Panc1 (cell line): Measurements from ENCODE around the gene CCDC187. TPM values are rescaled to one million over a fixed set of nuclear protein-coding genes. Genes with fewer than 3 reads are reported as not detected.

Experiments used
- ATAC-seq: fragments of 200-7000 bp; cut with Tn5 transposase; 2 replicates; pipeline ENCODE4 v1.9.1; 2020; ENCODE audit warnings: mild to moderate bottlenecking, moderate library complexity
- BruUV-seq: library from RNA; stranded (reverse); fragments of 400-500 nt; replicated peaks from 2 replicates; lab custom pipeline; 2021; lab: Mats Ljungman, UMichigan
- CTCF ChIA-PET: fragments of 300-600 bp; sonication (Branson Sonifier 250); formaldehyde crosslinking; loops from one replicate; lab custom pipeline; 2022; ENCODE audit warnings: antibody characterized with exemption; lab: Charles Lee
- POLR2A ChIA-PET: fragments of 300-600 bp; sonication (Branson Sonifier 250); formaldehyde crosslinking; loops from one replicate; lab custom pipeline; 2022; ENCODE audit warnings: antibody characterized with exemption; lab: Charles Lee
- DNase-seq: peaks from one replicate; pipeline ENCODE4 v3.0.0-alpha.2; 2010; ENCODE audit warnings: low read depth, low spot score
- H3K27ac ChIP-seq: 2 replicates; pipeline ENCODE4 v1.5.1; 2011; ENCODE audit warnings: mild to moderate bottlenecking, low read length, inconsistent platforms
- H3K27me3 ChIP-seq: fragments of 200-500 bp; sonication (Bioruptor generic); 2 replicates; pipeline ENCODE4 v1.6.0; 2014; ENCODE audit warnings: low read length, inconsistent platforms; ENCODE audit not compliant: control insufficient read depth, insufficient read depth
- H3K36me3 ChIP-seq: fragments of 200-500 bp; sonication (Bioruptor generic); 2 replicates; pipeline ENCODE4 v1.5.1; 2014; ENCODE audit warnings: inconsistent platforms, mild to moderate bottlenecking, low read length, moderate library complexity; ENCODE audit not compliant: control insufficient read depth, insufficient read depth
- H3K4me1 ChIP-seq: 2 replicates; pipeline ENCODE4 v1.5.1; 2011; ENCODE audit warnings: inconsistent platforms, mild to moderate bottlenecking, low read length, moderate library complexity; ENCODE audit not compliant: control insufficient read depth, insufficient read depth
- H3K4me3 ChIP-seq, 2 experiments: 2 replicates each; pipeline ENCODE4 v1.5.1; 2011 to 2012; ENCODE audit warnings: low read depth in 2 of 2, low read length in 2 of 2, mild to moderate bottlenecking in 2 of 2, inconsistent platforms in 1 of 2, moderate library complexity in 1 of 2
- H3K9me3 ChIP-seq: fragments of 200-500 bp; sonication (Bioruptor generic); 2 replicates; pipeline ENCODE4 v1.5.1; 2014; ENCODE audit warnings: low read depth, mild to moderate bottlenecking, inconsistent platforms, low read length, moderate library complexity; ENCODE audit not compliant: control insufficient read depth, insufficient read depth
- POLR2AphosphoS5 ChIP-seq: IDR thresholded peaks from 2 replicates; pipeline ENCODE4 v1.6.1; 2012; ENCODE audit warnings: mild to moderate bottlenecking, low read depth, low read length, moderate library complexity
- SIN3A ChIP-seq: IDR thresholded peaks from 2 replicates; pipeline ENCODE4 v1.6.1; 2012; ENCODE audit warnings: low read depth, mild to moderate bottlenecking, low read length, moderate library complexity, borderline replicate concordance; ENCODE audit not compliant: insufficient read depth
- TCF7L2 ChIP-seq: IDR thresholded peaks from 2 replicates; pipeline ENCODE4 v1.6.1; 2011; ENCODE audit warnings: mild to moderate bottlenecking, low read depth, low read length, inconsistent platforms
- in situ Hi-C: cut with HindIII; loops from 2 replicates; pipeline ENCODE4 v1.10.0; 2016; ENCODE audit warnings: low sequenced_read_pairs, low pct_unique_long_range_greater_than_20kb
- intact Hi-C: fragments of 100-400 bp; cut with micrococcal nuclease; formaldehyde crosslinking; loops from one replicate; pipeline ENCODE4 v1.10.0; 2022; ENCODE audit not compliant: unreplicated experiment
- total RNA-seq: library from RNA; stranded (reverse); gene quantifications from one replicate; pipeline ENCODE4 v1.2.1, GENCODE V29; 2021; ENCODE audit not compliant: unreplicated experiment
- TF ChIP-seq, protein P1 (sequence below), 2 experiments: IDR thresholded peaks; 2 replicates each; pipeline ENCODE4 v1.6.1; 2011 to 2012; ENCODE audit warnings: low read depth in 2 of 2, control low read depth in 1 of 2, low read length in 1 of 2, mild to moderate bottlenecking in 1 of 2, moderate library complexity in 1 of 2; ENCODE audit not compliant: insufficient read depth in 1 of 2
- TF ChIP-seq, protein P2 (sequence below): fragments of 450-650 bp; IDR thresholded peaks from 2 replicates; pipeline ENCODE4 v1.5.1; 2017; ENCODE audit warnings: mild to moderate bottlenecking

Gene CCDC187
- total RNA-seq, 1 experiment from 2014 or later, result not detected

DNA sequence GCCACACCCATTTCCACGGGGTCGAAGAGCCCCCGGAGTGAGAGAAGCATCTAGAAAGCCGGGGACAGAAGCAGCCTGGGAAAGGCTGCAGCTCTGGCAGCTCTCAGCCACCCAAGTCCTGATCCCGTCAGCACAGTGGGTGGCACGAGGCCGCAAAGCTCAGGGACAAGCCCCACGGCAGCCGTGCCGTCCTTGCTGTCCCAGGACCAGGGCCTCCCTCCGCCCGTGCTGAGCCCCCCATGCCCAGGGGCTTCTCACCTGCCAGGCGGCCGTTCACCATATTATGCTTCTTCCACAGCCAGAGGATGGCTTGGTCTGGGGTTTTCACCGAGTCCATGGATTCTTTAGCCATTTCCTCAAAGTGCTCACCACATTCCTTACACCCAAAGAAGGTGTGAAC, 92.9 kb downstream of the CCDC187 start:
- CTCF ChIA-PET, result no interaction called here
- no peaks in the 10 kb centered on the region; the same call in 1 of the 2 replicates for H3K9me3 ChIP-seq
- POLR2A ChIA-PET, result no interaction called here
- H3K4me1 ChIP-seq, result no peaks in the 10 kb centered on the region
- intact Hi-C loops (no loop called here), in situ Hi-C loops (no loop called here)
- H3K4me3 ChIP-seq, result no peak overlapping the region
- ATAC-seq (no peak), DNase-seq (no peak)
- TF ChIP-seq TCF7L2 (no peak), SIN3A (no peak), POLR2AphosphoS5 (no peak)
- TF ChIP-seq, protein P1, sequence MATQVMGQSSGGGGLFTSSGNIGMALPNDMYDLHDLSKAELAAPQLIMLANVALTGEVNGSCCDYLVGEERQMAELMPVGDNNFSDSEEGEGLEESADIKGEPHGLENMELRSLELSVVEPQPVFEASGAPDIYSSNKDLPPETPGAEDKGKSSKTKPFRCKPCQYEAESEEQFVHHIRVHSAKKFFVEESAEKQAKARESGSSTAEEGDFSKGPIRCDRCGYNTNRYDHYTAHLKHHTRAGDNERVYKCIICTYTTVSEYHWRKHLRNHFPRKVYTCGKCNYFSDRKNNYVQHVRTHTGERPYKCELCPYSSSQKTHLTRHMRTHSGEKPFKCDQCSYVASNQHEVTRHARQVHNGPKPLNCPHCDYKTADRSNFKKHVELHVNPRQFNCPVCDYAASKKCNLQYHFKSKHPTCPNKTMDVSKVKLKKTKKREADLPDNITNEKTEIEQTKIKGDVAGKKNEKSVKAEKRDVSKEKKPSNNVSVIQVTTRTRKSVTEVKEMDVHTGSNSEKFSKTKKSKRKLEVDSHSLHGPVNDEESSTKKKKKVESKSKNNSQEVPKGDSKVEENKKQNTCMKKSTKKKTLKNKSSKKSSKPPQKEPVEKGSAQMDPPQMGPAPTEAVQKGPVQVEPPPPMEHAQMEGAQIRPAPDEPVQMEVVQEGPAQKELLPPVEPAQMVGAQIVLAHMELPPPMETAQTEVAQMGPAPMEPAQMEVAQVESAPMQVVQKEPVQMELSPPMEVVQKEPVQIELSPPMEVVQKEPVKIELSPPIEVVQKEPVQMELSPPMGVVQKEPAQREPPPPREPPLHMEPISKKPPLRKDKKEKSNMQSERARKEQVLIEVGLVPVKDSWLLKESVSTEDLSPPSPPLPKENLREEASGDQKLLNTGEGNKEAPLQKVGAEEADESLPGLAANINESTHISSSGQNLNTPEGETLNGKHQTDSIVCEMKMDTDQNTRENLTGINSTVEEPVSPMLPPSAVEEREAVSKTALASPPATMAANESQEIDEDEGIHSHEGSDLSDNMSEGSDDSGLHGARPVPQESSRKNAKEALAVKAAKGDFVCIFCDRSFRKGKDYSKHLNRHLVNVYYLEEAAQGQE (IDR thresholded peaks at IDR 0.05; ENCODE audit: insufficient read depth in 1 of 2, low read depth in 2 of 2, low read length in 1 of 2), result no peak
- H3K27me3 ChIP-seq, result no peaks in the 10 kb centered on the region
- no peak overlapping the region for H3K27ac ChIP-seq
- no TSS peak for BruUV-seq
- 0 out of 2 replicates have a peak, but pooled peaks cover 2% of the 10 kb centered on the region for H3K36me3 ChIP-seq

DNA sequence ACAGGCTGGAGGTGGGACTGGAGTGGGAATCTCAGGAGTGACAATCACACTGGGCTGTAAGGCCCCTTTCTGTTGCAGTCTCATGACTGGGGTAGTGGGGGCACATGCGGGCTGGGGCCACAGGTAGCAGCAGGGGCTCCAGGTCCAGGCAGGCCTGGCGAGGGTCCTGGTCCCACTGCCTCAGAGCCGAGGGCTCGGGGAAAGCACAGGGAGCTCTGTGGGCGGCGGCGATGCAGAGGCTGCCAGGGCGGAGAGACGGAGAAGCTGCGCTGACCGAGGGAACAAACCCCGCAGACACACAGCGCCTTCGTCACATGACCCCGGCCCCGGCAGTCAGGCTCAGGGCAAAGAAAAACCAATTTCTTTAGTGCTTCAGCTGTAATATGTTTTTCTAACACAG, 93.6 kb downstream of the CCDC187 start:
- TF ChIP-seq, protein P1 (IDR thresholded peaks at IDR 0.05; ENCODE audit: insufficient read depth in 1 of 2, low read depth in 2 of 2, low read length in 1 of 2), result no peak
- TF ChIP-seq SIN3A (no peak), TCF7L2 (no peak), POLR2AphosphoS5 (no peak)
- TF ChIP-seq, protein P2, sequence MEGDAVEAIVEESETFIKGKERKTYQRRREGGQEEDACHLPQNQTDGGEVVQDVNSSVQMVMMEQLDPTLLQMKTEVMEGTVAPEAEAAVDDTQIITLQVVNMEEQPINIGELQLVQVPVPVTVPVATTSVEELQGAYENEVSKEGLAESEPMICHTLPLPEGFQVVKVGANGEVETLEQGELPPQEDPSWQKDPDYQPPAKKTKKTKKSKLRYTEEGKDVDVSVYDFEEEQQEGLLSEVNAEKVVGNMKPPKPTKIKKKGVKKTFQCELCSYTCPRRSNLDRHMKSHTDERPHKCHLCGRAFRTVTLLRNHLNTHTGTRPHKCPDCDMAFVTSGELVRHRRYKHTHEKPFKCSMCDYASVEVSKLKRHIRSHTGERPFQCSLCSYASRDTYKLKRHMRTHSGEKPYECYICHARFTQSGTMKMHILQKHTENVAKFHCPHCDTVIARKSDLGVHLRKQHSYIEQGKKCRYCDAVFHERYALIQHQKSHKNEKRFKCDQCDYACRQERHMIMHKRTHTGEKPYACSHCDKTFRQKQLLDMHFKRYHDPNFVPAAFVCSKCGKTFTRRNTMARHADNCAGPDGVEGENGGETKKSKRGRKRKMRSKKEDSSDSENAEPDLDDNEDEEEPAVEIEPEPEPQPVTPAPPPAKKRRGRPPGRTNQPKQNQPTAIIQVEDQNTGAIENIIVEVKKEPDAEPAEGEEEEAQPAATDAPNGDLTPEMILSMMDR, result no peak
- intact Hi-C loops, result no loop called here
- Histone ChIP-seq H3K36me3 (0 out of 2 replicates have a peak, but pooled peaks cover 2% of the 10 kb centered on the region), H3K27me3 (no peaks in the 10 kb centered on the region), H3K4me1 (no peaks in the 10 kb centered on the region), H3K27ac (no peak overlapping the region), H3K4me3 (no peak overlapping the region), H3K9me3 (no peaks in the 10 kb centered on the region; the same call in 1 of the 2 replicates)
- DNase-seq, result no peak
- no TSS peak for BruUV-seq
- ChIA-PET CTCF (no interaction called here), POLR2A (no interaction called here)
- no peak for ATAC-seq
- in situ Hi-C loops, result no loop called here
